ENCODE measurements around the gene MLXIP. TPM values are rescaled to one million over a fixed set of nuclear protein-coding genes. Genes with fewer than 3 reads are reported as not detected.

The MLXIP gene
- total RNA-seq, 2 donors from 2014 or later = 13.1 to 57.7 TPM

DNA sequence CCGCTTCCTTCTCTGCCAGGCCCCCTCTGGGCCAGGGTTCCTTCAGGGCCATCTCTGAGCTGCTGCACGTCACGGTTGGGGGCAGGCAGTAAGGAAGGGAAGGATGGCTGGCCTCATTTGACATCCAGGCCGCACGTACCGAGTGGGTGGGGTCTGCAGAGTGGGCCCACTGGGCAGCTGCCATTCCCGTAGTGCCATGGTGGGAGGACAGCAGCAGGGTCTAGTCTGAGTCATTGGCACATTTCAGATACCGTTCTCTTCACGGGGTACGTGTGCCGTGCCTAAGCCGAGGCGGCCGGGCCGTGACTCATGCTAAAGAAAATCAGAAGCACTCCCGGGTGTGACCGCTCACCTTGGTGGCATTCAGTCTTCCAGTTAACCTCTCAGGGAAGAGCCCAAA lies 51.6 kb downstream of the MLXIP start:
- Histone ChIP-seq H3K4me1 (replicated peaks) (no peaks in the 10 kb centered on the region), H3K9me3 (no peaks in the 10 kb centered on the region), H3K27me3 (replicated peaks; ENCODE audit: insufficient read depth) (no peaks in the 10 kb centered on the region), H3K4me3 (no peak overlapping the region), H3K36me3 (peaks cover 12 to 24% of the 10 kb centered on the region in 2 donors), H3K27ac (no peak overlapping the region)
- intact Hi-C loops (cut with DNase I) = loop anchor here (5.0 kb wide), 1 partner anchor 62 kb away; no protein-coding TSS in a partner anchor
- TF ChIP-seq POLR2AphosphoS5 (IDR thresholded peaks at IDR 0.05) = no peak
- 91% methylated on average over 17 of the region's 17 CpGs for WGBS
- DNase-seq (ENCODE audit: low spot score) = no peak

DNA sequence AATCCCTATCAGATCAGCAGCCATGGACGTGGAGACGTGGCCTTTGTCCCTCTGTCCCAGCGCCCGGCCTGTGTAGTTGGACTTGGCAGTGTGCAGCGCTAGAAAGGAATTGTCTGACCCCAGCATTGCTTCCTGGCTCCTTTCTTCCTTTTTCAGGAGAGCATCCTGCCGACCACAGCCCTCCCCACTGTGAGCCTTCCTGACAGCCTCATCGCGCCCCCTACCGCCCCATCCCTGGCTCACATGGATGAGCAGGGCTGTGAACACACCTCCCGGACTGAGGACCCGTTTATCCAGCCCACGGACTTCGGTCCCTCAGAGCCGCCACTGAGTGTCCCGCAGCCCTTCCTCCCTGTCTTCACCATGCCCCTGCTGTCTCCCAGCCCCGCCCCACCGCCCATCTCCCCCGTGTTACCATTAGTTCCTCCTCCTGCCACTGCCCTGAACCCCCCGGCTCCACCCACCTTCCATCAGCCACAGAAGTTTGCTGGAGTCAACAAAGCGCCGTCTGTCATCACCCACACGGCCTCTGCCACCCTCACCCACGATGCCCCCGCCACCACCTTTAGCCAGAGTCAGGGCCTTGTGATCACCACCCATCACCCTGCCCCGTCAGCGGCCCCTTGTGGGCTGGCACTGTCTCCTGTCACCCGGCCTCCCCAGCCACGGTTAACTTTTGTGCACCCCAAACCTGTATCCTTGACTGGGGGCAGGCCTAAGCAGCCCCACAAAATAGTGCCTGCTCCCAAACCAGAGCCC lies 54.8 kb downstream of the MLXIP start:
- WGBS = 77% methylated on average over 28 of the region's 28 CpGs

DNA sequence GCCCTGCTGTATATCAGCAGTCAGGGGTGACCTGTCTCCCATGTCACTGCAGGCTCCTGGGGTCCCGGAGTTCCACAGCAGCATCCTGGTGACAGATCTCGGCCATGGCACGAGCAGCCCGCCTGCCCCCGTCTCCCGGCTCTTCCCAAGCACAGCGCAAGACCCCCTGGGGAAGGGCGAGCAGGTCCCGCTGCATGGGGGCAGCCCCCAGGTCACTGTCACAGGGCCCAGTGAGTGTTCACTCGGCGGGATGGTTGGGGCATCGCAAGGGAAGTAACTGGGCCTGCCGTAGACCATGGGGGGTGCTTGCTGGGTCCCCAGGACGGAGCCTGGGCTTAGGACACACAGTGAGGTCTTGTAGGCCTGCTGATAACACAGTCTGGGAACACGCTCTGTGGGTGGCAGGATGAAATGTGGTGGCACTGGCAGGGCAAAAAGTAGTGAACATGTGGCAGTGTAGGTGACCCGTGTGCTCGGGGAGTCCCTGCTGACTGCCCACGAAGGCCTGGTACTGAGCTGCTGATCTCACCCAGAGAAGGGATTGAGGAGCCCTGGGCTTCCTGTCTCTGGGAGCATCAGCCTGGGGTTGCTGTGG lies 57.0 kb downstream of the MLXIP start:
- 92% methylated on average over 15 of the region's 18 CpGs for WGBS
- Histone ChIP-seq H3K9me3 (no peaks in the 10 kb centered on the region), H3K36me3 (no peaks in the 10 kb centered on the region), H3K27ac (no peak overlapping the region), H3K4me1 (replicated peaks) (no peaks in the 10 kb centered on the region), H3K4me3 (no peak overlapping the region), H3K27me3 (replicated peaks; ENCODE audit: insufficient read depth) (no peaks in the 10 kb centered on the region)
- TF ChIP-seq POLR2AphosphoS5 (IDR thresholded peaks at IDR 0.05) = no peak
- TF ChIP-seq, protein P1, sequence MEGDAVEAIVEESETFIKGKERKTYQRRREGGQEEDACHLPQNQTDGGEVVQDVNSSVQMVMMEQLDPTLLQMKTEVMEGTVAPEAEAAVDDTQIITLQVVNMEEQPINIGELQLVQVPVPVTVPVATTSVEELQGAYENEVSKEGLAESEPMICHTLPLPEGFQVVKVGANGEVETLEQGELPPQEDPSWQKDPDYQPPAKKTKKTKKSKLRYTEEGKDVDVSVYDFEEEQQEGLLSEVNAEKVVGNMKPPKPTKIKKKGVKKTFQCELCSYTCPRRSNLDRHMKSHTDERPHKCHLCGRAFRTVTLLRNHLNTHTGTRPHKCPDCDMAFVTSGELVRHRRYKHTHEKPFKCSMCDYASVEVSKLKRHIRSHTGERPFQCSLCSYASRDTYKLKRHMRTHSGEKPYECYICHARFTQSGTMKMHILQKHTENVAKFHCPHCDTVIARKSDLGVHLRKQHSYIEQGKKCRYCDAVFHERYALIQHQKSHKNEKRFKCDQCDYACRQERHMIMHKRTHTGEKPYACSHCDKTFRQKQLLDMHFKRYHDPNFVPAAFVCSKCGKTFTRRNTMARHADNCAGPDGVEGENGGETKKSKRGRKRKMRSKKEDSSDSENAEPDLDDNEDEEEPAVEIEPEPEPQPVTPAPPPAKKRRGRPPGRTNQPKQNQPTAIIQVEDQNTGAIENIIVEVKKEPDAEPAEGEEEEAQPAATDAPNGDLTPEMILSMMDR (IDR thresholded peaks at IDR 0.05) = no peak
- TF ChIP-seq POLR2A (IDR thresholded peaks at IDR 0.05) = no peak
- no peak for DNase-seq (ENCODE audit: low spot score)
- intact Hi-C loops (cut with DNase I) = no loop called here

More for the DNA sequence above, 54.8 kb downstream of the MLXIP start:
- TF ChIP-seq POLR2A (IDR thresholded peaks at IDR 0.05) (no peak), POLR2AphosphoS5 (IDR thresholded peaks at IDR 0.05) (no peak)
- TF ChIP-seq, protein P1 (IDR thresholded peaks at IDR 0.05) = no peak
- DNase-seq (ENCODE audit: low spot score) = no peak
- intact Hi-C loops (cut with DNase I) = loop anchor here (5.0 kb wide), 1 partner anchor 59 kb away; no protein-coding TSS in a partner anchor
- Histone ChIP-seq H3K27me3 (replicated peaks; ENCODE audit: insufficient read depth) (no peaks in the 10 kb centered on the region), H3K27ac (no peak overlapping the region), H3K4me3 (no peak overlapping the region), H3K4me1 (replicated peaks) (no peaks in the 10 kb centered on the region), H3K9me3 (no peaks in the 10 kb centered on the region), H3K36me3 (peaks cover 10 to 21% of the 10 kb centered on the region in 2 donors)

DNA sequence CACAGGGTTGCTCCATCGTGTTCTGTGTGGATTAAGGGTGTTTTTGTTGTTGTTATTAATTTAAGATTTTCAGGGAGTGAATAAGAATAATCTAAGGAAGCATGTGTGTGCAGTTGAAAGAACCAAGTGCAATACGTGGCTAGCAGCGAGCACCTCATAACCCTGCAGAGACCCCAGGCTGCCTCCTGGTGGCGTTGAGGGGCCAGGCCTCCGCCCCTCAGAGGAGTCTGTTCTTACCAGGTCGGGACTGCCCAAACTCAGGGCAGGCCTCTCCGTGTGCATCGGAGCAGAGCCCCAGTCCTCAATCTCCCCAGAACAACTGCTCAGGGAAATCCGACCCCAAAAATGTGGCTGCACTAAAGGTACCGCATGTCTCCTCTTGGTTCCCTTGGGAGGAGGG lies 58.7 kb downstream of the MLXIP start:
- TF ChIP-seq POLR2AphosphoS5 (IDR thresholded peaks at IDR 0.05) (no peak), POLR2A (IDR thresholded peaks at IDR 0.05) (no peak)
- TF ChIP-seq, protein P1 (IDR thresholded peaks at IDR 0.05) = no peak
- Histone ChIP-seq H3K4me1 (replicated peaks) (no peaks in the 10 kb centered on the region), H3K36me3 (peaks cover 0 to 7% of the 10 kb centered on the region in 2 donors), H3K4me3 (no peak overlapping the region), H3K27me3 (replicated peaks; ENCODE audit: insufficient read depth) (no peaks in the 10 kb centered on the region), H3K9me3 (no peaks in the 10 kb centered on the region), H3K27ac (no peak overlapping the region)
- no peak for DNase-seq (ENCODE audit: low spot score)
- intact Hi-C loops (cut with DNase I) = no loop called here
- WGBS = 67% methylated on average over 10 of the region's 10 CpGs

DNA sequence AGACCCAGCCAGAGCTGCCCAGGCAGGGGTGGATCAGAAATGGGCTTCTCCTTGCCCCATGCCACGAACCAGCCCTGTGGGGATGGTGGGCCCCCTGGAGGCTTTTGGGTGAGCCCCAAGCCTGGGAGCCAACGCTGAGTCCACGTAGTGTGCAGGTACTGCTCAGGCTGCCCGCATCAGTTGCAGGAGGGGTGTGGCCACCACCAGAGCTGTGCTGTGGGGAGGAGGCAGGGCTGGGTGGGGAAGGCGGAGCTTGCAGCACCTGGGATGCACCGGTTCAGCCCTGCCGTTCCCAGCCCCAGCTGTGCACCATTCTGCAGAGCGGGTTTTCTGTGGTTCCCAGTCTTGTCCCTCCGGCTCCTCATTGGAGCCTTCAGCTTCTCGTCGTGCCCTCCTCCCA lies 59.1 kb downstream of the MLXIP start:
- Histone ChIP-seq H3K4me1 (replicated peaks) (no peaks in the 10 kb centered on the region), H3K36me3 (peaks cover 0 to 12% of the 10 kb centered on the region in 2 donors), H3K27me3 (replicated peaks; ENCODE audit: insufficient read depth) (no peaks in the 10 kb centered on the region), H3K27ac (no peak overlapping the region), H3K9me3 (no peaks in the 10 kb centered on the region), H3K4me3 (no peak overlapping the region)
- TF ChIP-seq, protein P1 (IDR thresholded peaks at IDR 0.05) = no peak
- peak; percentile 53 for DNase-seq (ENCODE audit: low spot score)
- 34% methylated on average over 11 of the region's 11 CpGs for WGBS
- intact Hi-C loops (cut with DNase I) = no loop called here

All from prostate gland (tissue), 2 donors.